OCI-LY3 (cell line): ENCODE measurements around the gene PKDREJ.

ENCODE experiments used
- EZH2phosphoT487 ChIP-seq: fragments of 200-600 bp; shearing (Covaris generic); IDR thresholded peaks from 2 replicates; pipeline ENCODE4 v1.6.1; 2018; ENCODE audit warnings: antibody characterized with exemption, mixed run types, low read depth
- TF ChIP-seq, protein P1 (sequence below): fragments of 200-600, 300-600 bp; sonication (generic); IDR thresholded peaks from 2 replicates; pipeline ENCODE4 v1.5.1; 2014; ENCODE audit warnings: antibody characterized with exemption, low read length, low read depth

DNA sequence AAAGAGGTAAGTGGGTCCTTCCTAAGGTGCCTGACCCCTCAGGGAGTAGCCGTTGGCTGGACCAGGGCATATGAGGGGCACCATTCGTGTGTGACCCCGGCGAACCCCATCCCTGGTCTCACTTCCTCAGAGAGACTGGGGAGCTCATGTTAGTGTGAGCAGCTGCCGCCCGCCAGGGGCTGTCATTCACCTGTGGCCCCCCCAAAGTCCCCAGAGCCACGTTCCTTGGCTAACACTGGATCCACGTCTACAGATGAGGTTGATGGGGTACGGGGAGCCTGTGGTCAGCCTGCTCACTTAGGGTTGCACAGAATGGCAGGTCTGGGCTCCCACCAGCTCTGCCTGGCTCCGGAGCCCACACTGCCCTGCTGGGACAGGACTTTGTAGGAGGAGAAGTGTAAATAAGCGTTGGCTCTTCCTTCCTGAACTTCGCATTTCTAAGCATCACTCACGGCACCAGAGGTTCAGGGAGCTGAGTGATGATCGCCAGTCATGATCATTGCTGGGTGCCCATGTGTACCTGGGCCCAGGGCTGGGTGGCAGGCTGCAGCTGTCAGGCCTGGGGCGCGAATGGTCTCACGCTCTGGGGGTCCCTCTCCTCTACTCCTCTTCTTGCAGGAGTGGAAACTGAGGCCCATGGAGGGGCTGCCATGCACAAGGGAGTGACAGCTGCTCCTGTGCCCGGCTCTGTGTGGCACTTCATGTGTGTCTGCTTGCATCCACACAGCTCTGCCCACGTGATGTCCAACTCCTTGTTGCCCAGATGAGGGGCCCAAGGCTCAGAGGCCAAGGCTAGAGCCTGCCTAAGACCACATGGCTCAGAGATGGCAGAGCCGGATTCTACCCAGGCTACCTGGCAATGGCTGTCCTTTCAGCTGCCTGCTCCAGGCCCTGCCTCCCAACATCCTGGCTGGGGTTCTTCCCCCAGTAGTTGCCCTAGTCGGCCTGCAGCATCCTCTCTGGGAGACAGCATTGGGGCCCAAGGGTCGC, 15.8 kb upstream of the PKDREJ start:
- TF ChIP-seq, protein P1, sequence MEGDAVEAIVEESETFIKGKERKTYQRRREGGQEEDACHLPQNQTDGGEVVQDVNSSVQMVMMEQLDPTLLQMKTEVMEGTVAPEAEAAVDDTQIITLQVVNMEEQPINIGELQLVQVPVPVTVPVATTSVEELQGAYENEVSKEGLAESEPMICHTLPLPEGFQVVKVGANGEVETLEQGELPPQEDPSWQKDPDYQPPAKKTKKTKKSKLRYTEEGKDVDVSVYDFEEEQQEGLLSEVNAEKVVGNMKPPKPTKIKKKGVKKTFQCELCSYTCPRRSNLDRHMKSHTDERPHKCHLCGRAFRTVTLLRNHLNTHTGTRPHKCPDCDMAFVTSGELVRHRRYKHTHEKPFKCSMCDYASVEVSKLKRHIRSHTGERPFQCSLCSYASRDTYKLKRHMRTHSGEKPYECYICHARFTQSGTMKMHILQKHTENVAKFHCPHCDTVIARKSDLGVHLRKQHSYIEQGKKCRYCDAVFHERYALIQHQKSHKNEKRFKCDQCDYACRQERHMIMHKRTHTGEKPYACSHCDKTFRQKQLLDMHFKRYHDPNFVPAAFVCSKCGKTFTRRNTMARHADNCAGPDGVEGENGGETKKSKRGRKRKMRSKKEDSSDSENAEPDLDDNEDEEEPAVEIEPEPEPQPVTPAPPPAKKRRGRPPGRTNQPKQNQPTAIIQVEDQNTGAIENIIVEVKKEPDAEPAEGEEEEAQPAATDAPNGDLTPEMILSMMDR, result no peak
- no peak for TF ChIP-seq EZH2phosphoT487
